GM19351 (cell line): ENCODE results near the gene TMEM178A.
"Not testable (repeated sequence)": the region's sequence is repeated elsewhere in the genome, so short reads cannot be mapped to it uniquely, and the experiment has no call there.

Experiments
- ATAC-seq: cut with Tn5 transposase; IDR thresholded peaks from one replicate; pipeline ENCODE4 v1.9.1; 2021; ENCODE audit warnings: mild to moderate bottlenecking, moderate library complexity; ENCODE audit not compliant: unreplicated experiment

TMEM178A gene

DNA sequence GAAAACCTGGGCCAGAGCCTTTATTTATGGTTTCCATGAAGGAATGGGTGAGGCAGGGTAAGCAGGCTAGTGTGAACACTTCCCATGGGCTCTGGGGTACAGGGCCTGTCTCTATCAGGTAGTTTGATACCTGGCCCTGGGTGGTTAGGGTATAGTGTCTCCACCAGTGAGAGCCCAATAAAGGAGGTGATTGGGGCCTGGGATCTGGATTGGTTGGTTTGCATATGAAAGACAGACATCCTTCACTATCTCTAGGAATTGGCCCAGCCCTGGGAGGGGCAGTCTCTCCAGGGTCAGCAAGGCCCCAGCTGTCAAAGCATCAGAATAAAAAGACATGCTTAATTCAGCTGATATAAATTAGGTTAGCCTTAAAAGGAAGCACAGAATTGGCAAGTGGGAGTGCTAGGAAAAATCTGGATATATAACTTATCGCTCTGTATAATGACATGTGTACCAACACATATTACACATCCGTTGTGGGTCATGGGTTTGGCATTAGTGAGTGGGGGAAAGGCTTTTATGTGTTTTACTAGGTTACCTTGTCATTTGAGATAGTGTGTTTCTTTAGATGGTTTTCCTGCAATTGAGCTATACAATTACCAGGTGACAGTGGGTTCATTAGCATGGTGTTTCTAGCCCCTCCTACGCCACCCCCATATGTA, 18.5 kb upstream of the TMEM178A start:
- ATAC-seq = no peak

DNA sequence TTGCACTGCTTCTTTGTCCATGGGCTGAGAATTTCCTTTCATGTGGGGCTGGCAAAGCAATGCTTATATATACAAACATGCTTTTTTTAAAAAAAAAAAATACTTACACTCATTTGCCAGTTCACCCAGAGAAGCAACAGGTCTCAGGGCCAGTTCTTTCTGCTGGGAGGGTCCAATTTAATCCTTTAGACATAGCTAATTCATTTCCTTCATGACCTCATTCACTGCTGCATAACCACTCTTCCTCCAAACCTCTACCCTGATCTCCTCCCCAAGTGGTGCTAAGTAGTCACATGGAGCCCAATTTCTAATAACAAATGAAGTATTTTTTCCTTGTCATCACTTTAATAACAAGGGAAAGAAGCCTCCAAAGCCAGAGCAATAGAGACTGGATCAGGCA, 17.1 kb upstream of the TMEM178A start:
- ATAC-seq = no peak

- ATAC-seq = no peak
These were observed 16.2 kb upstream of the TMEM178A start for GRCh38 chr2:39649511-39649910.

DNA sequence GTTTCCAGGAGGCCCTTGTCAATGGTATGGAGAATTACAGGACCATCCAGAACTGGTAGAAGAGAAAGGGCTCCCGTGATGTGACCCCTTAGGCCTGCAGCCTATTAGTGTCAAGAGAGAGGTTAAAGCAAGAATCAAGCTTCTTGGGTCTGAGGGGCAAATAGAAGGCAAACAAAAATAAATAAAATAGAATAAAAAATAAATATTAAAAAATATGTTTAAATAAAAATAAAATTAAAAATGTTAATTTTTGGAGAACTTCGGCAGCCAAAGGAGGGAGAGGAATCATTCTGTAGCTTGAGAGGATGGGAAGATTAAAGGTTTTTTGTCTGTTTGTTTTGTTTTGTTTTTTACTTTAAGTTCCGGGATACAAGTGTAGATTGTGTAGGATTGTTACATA, 15.2 kb upstream of the TMEM178A start:
- no peak for ATAC-seq

GRCh38 chr2:39656215-39656614, 9.5 kb upstream of the TMEM178A start:
- ATAC-seq = not testable (repeated sequence)

- ATAC-seq = no peak
These were observed 8.3 kb upstream of the TMEM178A start for GRCh38 chr2:39657287-39657937.

GRCh38 chr2:39658371-39658770, 7.3 kb upstream of the TMEM178A start:
- ATAC-seq = no peak

- ATAC-seq = no peak
These were observed 5.7 kb upstream of the TMEM178A start for GRCh38 chr2:39659765-39660611.

DNA sequence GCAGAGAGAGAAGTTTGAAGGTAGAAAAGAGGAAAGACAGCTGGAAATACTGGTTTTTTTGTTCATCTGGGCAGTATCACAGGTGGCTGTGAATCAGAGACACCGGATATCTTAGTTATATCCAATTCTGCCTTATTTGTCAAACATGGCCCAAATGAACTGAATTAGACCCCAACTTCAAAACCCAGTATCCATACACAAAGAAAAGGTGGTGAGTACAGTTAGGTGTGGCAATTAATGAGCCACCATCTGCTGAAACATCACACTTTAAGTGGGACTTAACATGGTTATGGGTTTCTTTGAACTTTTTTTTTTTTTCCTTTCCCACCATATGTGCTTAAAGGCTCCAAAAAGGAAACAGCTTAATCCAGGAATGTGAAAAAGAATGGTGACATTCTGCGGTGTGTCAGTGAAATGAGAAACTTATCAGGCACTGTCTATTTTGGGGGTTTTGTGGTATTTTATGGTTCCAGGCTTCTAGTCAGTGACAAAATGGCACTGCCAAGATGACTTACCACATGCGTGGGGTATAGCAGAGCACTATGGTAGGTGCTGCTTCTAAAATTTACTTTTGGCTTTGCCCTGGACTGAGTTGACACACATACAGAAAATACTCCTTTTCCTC, 5.0 kb upstream of the TMEM178A start:
- ATAC-seq = no peak

GRCh38 chr2:39661826-39662225, 3.9 kb upstream of the TMEM178A start:
- no peak for ATAC-seq

DNA sequence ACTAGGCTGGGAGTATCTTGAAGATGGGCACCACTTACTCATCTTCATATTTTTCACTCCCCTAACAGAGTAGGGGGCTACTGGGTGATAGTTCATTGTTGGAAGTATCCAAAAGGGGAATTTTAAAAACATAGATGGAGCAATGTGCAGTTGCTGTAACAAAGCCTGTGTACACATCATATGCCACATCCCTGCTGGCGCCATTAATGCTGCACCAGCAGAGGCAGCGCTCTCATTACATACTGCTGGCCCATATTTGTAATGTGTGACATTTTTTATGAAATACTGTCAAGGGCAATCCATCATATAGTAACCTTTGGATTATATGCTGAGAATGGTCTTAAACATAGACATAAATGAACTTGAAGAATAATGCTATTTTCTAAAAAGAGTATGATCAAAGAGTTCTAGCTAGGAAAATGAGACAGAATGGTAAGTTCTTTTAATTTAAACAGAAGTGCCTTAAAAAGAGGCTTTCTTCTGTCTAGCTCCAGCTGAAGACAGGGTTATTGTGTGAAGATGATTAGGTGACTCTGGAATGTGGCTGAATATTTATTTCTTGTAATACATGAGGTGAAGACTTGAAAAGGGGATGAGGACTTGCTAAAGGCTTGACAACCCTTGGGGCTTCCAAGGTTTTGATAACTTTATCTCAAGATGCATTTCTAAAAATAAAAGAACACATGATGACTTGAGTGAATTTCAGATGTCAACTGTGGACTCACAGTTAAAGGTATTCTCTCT, 2.4 kb upstream of the TMEM178A start:
- ATAC-seq = no peak

GRCh38 chr2:39664232-39664887, 1.4 kb upstream of the TMEM178A start:
- ATAC-seq = no peak

GRCh38 chr2:39664888-39665591, 677 bp upstream of the TMEM178A start:
- ATAC-seq = no peak

DNA sequence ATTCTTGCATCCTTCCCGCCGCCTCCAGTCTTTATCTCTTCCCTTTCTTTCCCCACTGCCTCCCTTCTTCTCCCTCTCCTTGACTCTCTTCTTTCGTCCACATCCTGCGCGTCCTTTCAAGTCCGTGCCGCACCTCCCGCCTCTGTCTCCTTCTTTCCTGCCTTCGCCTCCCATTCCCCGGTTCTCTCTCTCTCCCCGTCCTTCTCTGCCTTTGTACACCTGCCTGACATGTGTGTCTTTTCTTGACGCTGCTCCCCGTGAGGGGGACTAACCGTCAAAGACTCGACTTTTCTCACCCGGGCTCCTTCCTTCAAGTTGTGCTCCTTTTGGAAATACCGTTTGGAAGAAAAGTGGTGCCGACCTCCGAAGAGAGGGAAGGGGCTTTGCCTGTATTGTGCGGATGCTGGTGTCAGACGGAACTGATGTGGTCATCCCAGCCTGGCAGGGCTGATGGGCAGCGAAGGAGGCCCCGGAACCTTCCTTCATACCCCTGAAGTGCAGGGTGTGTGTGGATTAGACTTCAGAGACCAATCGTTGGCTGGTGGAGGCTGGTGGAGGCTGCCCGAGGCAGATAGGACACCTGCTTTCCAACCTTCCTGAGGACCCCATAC, 879 bp downstream of the TMEM178A start:
- ATAC-seq = peak; percentile 8

DNA sequence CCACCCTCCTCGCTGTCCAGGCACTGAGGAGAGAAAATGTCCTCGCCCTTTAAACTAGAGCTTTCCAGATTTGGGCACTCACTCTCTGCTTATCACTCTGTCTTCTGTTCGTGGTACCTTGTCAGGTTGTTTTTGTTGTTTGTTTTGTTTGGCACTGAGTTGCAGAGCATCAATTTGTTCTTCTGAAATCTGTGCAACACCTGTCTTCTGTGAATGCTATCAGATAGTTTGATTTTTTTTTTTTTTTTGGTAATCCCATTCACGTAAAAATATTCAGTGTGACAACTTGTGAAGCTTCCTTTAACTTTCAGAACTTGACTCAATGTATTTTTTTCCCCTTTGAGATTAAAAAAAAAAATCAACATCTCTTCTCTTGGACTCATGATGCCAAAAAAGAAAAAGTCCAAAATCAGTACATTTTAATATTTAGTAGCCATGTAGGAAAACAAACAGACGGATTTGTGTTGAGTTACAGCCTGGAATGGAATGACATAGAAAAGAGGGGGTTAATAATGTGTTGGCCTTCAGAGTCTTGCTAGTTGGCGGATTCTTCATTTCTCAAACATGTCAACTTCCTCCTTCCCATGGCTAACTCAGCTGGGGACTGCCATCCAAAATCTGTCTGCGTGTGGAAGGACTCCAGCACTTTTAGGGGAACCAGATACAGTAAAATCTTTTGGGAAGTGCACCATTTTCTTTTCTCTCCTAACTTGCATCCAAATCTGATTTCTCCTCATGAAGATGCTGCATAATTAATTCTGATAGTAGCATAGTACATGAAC, 1.6 kb downstream of the TMEM178A start:
- no peak for ATAC-seq

- no peak for ATAC-seq
These were observed 2.2 kb downstream of the TMEM178A start for GRCh38 chr2:39667886-39668276.

DNA sequence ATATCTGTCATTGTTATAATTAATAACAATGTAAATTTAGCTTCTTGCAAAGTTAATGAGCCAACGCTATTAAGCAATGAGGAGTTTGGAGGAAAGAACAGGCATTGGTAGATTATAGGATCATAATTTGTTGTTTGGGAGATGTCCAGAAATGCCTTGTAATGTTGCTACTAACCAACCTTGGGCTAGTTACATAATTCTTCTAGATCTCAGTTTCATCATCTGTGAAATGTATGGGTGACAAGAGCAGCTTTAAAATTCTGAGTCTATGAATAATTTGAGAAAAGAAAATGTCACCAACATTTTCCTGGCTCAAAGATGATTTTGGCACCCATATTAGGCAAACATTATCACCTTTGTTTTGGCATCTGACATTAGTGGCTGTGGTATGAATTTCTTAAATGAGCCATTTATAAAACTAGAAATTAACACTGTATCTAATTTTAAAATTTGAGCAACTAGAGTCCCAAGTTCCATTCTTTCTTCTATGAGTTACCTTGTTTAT, 2.9 kb downstream of the TMEM178A start:
- no peak for ATAC-seq

GRCh38 chr2:39671604-39672003, 5.9 kb downstream of the TMEM178A start:
- no peak for ATAC-seq
